GM18861 (cell line): Measurements from ENCODE around the gene TMEM132E.

Experiments
- ATAC-seq: cut with Tn5 transposase; IDR thresholded peaks from one replicate; pipeline ENCODE4 v1.9.1; 2021; ENCODE audit not compliant: unreplicated experiment

The TMEM132E gene

DNA sequence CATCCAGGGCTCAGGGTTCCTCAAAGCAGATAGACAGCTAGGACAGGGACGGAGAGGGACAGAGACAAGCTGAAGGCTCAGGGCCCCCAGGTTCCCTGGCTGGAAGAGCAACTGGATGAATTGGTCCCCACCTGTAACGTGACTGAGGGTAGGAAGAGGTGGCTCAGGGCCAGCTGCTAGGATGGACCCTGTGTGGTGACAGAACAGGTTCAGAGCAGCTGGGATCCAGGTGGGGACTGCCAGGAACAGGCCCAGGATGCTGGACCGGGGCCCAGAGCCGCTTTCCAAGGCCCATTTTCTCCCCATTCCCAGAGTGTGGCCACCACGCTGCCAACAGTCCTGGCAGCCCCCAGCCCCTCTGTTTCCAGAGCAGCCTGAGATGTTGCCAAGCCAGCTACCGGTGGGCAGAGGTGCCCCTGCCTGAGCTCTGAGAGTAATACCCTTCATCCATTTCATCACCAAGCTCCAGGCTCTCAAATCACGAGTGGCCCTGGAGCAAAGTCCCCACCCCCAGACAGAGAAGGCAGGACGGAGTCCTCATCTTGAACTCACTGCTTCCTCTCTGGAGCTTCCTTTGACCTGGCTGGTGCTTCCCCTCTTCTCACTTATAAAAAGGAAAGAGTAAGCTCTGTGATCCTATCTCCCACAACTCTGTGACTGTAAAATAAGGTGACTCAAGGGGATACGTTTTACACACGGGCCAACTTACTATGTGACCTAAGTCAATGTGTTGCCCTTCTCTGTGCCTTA, 79.6 kb downstream of the TMEM132E start:
- no peak for ATAC-seq

DNA sequence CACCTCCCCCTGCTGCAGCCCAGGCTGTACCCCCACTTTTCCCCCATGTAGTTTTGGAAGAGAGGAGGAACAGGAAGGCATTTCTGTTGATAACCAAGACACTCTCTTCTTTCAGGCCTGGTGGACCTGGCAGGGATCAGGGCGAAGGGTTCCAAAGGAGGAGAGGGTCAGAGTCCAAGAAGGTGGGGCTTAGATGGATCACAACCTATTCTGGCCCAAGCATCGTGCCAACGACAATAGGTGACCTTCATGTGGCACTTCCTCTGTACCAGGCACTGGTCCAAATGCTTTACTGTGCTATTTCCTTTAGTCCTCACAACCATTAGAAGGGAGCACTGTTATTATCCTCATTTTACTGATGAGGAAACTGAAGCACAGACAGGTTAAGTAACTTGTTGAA, 84.3 kb downstream of the TMEM132E start:
- ATAC-seq: no peak

DNA sequence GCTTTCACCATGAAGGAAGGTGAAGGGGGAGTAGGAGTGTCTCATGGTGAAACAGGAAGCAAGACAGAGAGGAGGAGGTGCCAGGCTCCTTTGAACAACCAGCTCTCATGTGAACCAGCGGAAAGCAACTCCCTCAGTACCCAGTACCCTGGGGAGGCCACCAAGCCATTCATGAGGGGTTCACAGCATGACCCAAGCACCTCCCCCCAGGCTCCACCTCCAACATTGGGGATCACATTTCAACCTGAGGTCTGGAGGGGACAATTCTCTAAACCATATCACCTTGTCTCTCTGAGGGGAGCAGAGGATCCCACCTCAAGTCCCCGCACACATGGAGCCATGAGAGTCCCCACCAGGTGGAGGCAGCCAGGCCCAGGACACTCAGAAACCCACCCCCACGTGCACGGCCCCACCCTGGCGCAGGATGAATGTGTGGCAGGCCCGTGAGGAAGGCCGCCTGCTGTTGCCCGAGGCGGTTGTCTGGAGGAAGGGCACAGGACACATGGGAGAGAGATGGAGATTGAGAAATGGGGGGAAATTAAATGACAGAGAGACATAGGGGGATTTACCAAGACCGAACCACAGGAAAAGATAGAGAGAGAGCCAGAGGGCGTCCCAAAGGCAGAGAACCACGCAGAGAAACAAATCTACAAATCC, 85.9 kb downstream of the TMEM132E start:
- ATAC-seq: no peak

DNA sequence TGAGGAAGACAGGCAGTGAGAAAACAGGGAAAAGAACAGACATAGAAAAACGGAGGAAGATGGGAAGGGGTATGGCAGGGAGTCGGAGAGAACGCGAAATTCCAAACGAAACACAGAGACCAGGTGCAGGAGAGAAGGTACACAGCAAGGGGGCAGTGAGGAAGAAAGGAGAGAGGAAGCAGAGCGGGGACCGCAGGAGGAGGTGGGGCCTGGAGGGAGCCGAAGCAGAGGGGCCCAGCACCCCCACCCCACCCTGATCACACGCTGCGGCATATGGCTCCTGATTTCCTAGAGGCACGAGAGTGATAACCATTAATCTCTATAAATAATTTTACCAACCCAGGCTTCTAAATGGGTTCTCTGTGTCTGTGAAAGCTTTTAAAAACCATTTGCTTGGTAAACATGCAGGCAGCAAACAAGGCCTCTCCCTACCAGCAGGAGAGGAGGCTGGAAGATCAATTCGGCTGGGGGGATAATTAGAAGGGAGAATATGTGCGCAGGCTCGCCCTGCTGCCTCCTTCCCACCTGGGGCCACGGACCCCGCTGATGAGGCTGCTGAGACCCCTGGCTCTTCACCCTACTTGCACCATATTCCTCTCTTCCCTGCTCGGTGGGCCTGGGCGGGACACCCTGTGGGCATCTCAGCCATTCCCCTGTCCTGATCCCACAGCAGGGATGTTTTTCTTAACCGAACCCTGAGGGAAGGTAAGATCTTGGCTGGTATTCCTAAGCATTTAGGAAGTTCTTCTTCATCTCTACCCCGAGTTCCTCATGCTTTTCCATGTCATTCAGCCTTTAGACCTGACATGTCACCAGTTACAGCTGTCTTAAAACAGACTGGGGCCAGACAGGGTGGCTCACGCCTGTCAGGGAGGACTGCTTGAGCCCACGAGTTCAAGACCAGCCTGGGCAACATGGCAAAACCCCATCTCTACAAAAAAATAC, 86.7 kb downstream of the TMEM132E start:
- ATAC-seq: no peak

DNA sequence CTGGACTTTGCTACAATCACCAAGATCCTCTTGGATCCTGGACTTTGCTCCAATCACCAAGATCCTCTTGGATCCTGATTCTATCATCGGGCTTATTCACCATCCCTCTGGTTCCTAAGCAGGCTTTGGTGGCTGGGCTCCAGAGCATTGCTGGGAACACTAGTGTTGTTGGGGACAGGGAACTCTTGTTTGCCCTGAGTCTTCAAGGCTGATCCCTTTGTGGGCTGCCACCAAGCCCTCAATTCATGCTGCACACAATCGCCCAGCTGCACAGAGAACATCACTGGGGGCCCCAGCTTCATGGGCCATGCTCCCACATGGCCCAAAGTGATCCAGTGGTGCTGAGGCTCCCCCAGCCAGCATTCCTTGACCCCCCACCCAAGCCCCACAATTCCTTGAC, 88.3 kb downstream of the TMEM132E start:
- no peak for ATAC-seq

DNA sequence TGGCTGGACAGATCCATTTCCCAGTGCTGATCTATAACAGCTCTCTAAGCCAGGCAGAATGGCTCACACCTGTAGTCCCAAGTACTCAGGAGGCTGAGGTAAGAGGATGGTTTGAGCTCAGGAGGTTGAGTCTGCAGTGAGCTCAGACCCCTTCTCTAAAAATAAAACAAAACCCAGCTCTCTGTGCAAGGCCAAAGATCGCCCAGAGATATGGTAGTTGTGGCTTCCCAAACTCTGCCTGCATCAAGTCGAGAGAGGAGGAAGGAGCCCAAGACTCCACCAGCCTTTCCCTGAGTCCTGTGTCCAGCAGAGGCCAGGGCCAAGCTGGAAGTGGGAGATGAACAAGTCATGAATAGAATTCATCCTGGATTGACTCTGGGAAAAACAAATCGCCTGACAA, 88.8 kb downstream of the TMEM132E start:
- no peak for ATAC-seq

DNA sequence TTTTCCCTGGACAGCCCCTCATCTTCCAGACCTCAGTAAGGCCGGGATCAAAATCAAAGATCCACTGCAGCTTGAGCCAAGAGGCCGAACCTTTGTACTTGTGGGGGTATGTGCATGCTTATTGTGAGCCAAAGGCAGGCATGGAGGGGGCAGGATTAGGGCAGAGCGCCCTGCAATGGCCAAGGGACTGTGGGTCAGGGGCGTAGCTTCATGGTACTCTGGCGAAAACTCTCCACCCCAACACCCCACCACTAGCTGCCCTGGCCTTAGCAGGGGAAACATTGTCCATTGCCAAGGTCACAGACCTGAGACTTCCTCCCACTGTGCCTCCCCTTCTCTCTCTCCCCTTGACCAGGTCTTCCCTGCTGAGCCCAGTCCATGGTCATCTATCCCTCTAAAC, 90.1 kb downstream of the TMEM132E start:
- ATAC-seq: no peak

DNA sequence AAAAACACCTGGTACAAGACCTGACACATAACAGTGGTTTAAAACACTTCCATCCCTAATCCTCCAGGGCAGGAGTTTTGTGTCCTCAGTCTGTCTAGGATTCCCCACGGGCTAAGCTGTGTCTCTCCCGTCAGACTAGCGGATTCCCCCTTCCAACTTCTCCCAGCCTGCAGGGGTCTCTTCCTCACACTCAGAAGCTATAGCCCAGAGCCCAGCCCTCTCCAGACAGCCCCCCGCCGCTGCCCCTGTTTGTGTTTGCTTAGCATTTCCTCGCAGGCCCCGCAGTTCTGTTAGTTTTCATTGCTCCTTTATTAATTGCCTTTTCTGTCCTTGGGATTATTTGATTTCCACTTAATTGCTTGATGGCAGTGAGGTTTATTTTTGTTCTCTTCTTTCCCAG, 91.2 kb downstream of the TMEM132E start:
- no peak for ATAC-seq

DNA sequence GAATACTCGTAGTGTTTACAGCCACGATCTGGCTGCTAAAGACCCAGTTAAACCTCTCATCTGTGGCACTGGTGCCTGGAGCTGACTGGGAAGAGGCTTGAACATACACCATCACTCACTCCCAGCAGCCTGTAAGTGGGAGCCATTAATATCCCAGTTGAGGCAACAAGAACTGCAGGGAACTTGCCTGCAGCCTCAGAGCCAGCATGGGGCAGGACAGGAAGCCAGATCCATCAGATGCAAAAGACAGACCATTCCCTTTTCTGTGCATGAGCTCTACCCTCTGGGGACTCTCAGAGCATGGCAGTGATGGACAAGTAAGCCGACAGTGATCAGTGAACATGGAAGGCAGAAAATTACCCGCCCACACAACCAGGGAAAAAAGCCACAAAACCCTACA, 91.8 kb downstream of the TMEM132E start:
- no peak for ATAC-seq

DNA sequence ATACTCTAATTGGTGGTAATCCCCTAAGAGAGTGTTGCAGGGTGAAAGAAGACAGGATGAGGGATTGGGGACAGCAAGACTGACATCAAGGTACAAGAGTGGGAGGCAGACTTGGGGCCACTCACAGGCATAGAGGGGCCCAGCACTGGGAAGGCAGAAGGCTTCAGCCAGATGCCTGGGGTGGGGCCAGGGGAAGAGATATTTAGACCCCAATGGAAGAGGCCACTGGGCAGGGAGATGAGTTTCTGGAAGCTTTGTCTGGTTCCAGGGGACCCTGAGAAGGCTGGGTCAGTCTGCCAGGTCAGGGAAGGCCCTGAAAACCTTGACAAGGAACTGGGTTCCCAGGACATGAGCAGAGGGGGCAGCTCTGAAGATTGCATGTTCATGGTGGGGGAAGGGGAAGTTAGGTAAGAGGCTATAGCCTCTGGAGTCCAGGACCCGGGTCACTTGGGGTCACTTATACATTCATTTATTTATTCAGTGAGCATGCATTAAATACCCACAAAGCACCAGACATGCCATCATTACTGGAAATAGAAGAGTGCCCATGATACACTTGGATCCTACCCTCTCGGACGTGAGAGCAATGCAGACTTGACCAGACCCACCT, 92.9 kb downstream of the TMEM132E start:
- no peak for ATAC-seq

DNA sequence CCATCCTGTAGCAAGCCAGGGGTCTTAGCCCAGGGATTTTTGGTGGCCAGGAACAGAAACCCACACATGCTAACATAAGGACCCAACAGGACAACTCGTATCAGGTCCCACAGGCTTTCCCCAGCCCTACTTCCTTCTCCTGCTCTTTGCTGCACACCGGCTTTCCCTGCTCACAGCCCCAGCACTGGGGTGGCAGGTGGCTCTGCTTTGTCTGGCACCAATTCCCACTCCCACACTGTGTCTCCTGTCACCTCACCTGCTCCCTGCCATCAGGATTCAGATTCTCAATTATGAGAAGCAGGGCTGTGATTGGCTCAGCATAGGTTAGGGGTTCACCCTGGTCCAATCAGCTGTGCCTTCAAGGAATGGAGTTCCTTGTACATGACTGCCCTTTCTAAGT, 94.1 kb downstream of the TMEM132E start:
- ATAC-seq: no peak

DNA sequence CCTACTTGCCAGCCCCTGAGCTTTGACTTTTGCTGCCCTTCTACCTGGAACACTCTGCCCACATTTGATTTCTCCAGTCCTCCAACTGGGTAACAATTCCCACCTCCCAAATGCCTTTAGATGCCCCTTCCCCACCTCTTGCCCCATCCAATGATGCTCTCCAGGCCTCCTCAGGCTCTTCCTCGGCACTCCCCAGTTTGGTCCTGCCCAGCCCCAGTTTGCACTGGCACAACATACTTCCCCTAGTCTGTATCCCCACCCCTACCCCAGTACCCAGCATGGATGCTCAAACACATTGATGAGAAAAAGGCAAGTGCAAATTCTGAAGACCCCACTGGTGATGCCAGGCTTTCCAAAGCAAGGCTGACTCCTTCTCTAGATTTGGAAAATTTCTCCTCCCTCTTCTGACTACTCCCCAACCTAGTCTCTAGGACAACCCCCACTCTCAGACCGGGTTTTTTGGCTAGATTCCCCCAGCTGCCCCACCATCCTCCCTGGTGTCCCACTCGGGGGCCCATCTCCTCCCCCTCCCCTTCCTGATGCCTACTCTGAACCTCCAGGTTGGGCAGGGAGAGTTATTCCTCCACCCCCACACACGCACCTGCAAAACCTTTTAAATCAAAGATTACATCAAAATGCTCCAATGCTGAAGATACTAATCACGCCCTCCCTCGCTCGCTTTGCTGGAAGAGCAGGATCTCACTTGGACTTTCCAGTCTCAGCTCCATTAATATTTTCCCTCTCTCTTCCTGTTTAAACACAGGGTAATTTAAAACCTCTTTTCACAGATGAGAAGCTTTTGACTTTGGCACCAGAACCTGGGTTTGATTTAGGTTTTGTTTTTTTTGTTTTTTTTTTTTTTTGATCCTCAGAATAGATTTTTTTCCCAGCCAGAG, 94.9 kb downstream of the TMEM132E start:
- ATAC-seq: no peak

DNA sequence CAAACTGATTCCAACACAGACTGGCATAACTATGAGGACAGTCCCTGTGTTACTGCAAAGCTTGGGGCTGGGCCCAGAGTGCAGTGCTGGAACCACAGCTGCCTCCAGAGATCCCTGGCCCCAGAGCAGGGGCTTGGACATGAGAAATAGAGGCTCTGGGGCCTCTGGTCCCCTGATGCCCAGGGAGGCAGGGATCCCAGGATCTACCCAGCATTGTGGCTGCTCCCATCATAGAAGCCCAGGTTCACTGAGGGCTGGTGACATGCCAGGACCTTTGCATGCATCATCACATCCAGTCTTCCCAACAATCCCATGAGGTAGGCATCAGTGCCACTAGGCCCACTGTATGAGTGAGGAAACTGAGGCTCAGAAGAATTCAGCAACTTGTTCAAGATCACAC, 95.8 kb downstream of the TMEM132E start:
- no peak for ATAC-seq

DNA sequence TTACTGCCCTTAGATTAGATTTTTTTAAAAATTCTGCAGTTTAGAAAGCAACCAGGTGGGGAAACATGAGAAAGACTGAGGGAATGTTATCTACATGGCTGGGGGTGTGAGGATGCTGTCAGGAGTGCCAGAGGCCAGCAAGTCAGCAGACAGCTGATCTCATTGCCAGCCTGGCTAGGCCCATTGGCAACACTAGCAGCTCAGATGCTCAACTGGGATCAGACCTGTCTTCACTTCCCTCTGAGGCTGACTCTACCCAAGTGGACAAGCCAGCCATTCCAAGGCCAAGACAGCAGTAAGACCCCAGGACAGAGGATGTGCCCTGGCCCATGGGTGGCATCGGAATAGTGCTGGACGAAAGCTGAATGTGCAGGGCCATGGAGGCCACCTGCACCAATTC, 96.2 kb downstream of the TMEM132E start:
- no peak for ATAC-seq

DNA sequence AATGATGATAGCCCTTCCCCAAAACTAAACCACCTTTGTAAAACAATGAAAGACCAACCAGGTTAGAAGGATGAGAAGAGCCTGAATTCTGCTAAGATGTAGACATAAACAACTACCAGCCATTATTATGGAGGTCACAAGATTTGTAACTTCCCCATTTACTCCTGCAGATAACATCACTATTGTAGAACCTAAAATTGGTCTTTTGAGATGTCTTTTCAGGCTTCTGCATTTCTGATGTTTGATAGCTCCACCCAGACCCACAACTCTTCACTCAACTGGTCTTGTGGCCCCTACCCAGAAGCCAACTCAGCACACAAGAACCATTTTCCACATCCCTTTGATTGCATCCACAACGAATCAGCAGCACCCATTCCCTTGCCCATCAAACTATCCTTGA, 100.8 kb downstream of the TMEM132E start:
- ATAC-seq: no peak

DNA sequence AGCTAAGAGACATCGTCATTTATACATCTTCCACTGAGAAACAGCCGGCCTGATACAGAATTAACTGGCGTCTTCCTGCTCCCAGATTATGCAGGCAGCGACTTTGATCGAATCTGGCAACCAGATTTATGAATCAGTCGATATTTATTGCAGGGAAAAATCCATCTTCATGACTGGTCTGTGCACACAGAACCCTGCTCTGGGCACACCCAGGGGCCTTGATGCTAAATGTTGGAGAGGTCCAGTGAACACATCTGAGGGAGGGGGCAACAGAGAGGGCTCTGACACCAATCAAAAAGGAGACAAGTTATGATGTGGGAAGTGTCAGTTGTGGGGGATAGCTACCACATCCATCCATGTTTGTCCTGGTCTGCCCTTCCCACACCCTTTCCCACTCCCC, 102.9 kb downstream of the TMEM132E start:
- no peak for ATAC-seq

DNA sequence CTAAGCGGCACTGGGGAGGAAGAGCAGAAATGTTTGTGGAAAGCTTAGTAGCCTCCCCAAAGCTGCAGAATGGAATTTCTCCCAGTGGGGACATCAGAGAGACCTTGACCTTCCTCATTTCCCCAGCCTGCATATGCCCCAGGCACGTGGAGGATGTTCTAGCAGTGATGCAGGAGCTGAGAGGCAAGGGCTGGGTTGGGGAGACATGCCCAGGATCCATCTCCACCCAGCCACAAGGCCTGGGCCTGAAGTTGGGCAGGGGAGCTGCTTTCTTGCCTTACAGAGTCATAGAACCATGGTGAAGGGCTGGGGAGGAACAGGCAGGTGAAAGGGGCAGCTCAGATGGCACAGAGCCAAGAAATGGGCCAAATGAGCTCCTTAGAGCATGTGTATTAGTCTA, 104.0 kb downstream of the TMEM132E start:
- ATAC-seq: no peak
